Astrocyte of the spinal cord (primary cell): Measurements from ENCODE around the gene TPD52L2.

ENCODE experiments used
- DNase-seq: peaks from one replicate; pipeline ENCODE4 v3.0.0; 2011; ENCODE audit warnings: low read depth, low spot score
- H3K4me3 ChIP-seq: 2 replicates; pipeline ENCODE4 v1.5.1; 2011; ENCODE audit warnings: low read depth, mild to moderate bottlenecking, low read length, moderate library complexity
- in situ Hi-C: cut with HindIII; loops from 2 replicates; pipeline ENCODE4 v1.10.0; 2017; ENCODE audit warnings: low sequenced_read_pairs
- TF ChIP-seq, protein P1 (sequence below): IDR thresholded peaks from 2 replicates; pipeline ENCODE4 v1.5.1; 2012; ENCODE audit warnings: low read depth, mild to moderate bottlenecking, low read length, inconsistent platforms

Gene TPD52L2

DNA sequence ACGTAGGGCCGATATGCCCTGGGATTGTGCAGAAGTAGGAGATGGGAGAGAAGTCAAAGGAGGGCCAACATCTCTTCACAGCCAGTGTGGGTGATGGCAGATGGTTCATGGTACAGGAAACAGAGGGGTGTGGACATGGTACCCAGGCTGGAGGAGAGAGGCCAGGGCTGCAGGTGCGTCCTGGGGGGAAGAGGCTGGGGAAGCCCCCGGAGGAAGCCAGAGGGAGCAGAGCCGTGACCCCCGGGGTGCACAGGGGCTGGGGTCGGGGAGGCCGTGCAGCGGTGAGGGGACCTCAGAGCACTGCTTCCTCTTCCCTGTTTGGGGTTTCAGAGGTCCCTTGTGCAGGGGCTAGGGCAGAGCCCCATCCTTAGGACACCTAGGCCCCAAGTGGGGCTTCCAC, 22.8 kb upstream of the TPD52L2 start:
- H3K4me3 ChIP-seq: no peak overlapping the region
- DNase-seq: no peak
- TF ChIP-seq, protein P1, sequence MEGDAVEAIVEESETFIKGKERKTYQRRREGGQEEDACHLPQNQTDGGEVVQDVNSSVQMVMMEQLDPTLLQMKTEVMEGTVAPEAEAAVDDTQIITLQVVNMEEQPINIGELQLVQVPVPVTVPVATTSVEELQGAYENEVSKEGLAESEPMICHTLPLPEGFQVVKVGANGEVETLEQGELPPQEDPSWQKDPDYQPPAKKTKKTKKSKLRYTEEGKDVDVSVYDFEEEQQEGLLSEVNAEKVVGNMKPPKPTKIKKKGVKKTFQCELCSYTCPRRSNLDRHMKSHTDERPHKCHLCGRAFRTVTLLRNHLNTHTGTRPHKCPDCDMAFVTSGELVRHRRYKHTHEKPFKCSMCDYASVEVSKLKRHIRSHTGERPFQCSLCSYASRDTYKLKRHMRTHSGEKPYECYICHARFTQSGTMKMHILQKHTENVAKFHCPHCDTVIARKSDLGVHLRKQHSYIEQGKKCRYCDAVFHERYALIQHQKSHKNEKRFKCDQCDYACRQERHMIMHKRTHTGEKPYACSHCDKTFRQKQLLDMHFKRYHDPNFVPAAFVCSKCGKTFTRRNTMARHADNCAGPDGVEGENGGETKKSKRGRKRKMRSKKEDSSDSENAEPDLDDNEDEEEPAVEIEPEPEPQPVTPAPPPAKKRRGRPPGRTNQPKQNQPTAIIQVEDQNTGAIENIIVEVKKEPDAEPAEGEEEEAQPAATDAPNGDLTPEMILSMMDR: no peak
- in situ Hi-C loops: no loop called here

DNA sequence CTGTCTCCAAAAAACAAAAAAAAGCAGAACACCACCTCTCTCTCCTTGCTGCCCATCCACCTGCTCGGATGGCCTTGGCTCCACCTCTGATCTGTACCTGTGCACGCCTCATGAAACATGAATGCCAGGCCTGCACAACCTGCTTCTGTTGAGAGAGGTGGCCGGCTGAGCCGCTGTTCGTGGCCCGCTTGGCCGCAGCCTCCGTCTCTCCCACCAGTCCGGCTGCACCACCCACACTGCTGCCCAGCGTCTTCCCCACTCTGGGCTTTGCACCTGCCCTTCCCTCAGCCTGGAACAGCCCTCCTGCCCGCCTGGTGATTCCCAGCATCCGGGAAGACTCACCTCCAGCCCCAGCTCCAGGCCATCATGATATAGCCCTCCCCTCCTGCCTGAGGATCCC, 21.8 kb upstream of the TPD52L2 start:
- no peak overlapping the region for H3K4me3 ChIP-seq
- DNase-seq: no peak
- TF ChIP-seq, protein P1: no peak
- in situ Hi-C loops: no loop called here

DNA sequence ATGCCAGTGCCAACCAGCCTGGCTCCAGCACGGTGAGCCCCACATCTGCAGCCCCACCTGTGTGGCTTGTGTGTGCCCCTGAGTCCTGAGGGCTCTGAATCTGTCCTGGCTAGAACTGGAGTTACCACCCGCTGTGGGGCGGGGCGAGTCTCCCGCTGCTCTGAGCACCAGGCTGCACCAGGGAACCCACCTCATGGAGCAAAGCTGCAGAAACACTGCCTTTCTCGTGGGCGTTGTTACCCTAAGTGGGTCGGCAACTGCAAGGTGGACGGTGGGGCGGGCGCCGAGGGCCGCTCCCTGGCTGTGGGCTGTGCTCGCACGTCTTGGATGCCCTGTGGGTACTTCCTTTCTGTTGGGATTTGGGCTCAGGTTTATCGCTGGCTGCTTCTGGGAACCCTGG, 21.3 kb upstream of the TPD52L2 start:
- no peak for DNase-seq
- in situ Hi-C loops: no loop called here
- TF ChIP-seq, protein P1: no peak
- H3K4me3 ChIP-seq: no peak overlapping the region

DNA sequence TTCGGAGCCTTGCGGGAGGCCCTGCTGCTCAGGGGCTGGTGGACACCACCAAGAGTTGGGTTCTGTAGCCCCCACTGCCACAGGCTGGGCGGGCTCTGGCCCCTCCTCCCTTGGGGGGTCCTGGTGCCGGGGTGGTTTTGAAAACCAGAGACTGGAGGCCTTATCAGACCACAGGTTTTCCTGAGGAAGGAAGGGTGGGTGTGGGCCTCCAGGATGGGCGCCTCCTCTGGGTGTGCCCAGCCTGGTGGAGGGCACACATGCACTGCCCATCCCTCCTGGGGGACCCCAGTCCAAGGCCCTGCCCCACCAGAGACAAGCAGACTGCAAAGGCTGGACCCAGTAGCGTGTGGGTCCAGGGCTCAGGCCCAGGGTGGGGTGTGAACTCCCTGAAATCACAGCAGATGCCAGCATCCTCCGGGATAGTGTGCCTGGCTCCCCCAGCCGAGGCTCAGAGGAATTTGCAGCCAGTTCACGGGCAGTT, 20.5 kb upstream of the TPD52L2 start:
- no peak for DNase-seq
- in situ Hi-C loops: no loop called here
- H3K4me3 ChIP-seq: no peak overlapping the region
- TF ChIP-seq, protein P1: no peak

DNA sequence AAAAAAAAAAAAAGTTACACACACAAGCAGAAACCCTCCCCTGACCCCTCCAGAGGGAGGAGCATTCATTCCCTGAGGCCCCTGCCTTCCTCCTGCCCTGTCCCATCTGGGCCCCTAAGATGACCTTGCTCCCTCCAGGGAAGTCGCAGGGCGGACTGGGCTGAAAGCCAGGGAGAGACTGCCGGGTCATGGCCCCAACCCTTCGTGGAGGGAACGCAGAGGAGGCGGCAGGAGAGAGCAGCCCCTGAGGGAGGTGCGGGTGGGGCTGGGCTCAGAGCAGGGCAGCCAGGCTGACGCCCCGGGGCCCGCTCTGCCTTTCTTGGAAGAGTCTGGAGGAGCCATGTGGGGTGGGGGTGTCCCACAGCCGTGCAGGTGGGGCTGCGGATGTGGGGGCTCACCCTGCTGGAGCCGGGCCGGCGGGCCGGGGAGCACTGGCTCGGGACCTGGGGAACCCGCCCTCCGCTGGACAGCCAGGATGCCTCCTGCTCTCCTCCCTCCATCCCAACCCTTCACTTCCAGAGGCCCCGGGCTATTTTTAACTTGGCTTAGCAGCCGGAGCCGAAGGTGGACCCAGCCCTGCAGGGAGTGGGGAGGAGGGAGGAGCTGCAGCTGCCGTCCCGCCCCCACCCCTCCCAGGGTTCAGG, 18.8 kb upstream of the TPD52L2 start:
- TF ChIP-seq, protein P1: no peak
- no peak overlapping the region for H3K4me3 ChIP-seq
- DNase-seq: no peak
- in situ Hi-C loops: no loop called here

DNA sequence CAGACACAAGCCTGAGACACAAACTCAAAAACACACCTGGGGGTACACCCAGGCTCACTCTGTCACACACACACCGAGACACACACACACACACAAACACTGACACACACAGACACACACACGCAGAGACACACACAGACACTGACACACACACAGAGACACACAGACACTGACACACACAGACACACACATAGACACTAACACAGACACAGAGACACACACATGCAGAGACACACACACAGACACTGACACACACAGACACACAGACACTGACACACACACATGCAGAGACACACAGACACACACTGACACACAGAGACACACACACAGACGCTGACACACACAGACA, 18.2 kb upstream of the TPD52L2 start:
- TF ChIP-seq, protein P1: no peak
- in situ Hi-C loops: no loop called here
- H3K4me3 ChIP-seq: no peak overlapping the region
- no peak for DNase-seq
